Glomerular endothelial cell (primary cell): ENCODE results near the gene MRPL21. TPM values are rescaled to one million over a fixed set of nuclear protein-coding genes. Genes with fewer than 3 reads are reported as not detected.

Experiments used
- DNase-seq: peaks from one replicate; pipeline ENCODE4 v3.0.0-alpha.2; 2011; ENCODE audit warnings: low read depth, low spot score; ENCODE audit errors: extremely low read depth
- total RNA-seq: library from RNA; depleted of rRNA; stranded (reverse); fragments of >200 nt; gene quantifications from 2 replicates; pipeline ENCODE4 v1.2.3, GENCODE V29; 2015

MRPL21 gene
- total RNA-seq, 1 donor from 2014 or later, result 47.5 TPM

GRCh38 chr11:68843052-68843561, 60.5 kb downstream of the MRPL21 start:
- no peak for DNase-seq

- DNase-seq, result no peak
Measured at GRCh38 chr11:68842427-68843051, 61.1 kb downstream of the MRPL21 start.

- DNase-seq, result no peak
Measured at GRCh38 chr11:68841718-68842426, 61.8 kb downstream of the MRPL21 start, which contains the start of gene CPT1A. Gene CPT1A (minus strand): TSS chr11:68841916. CDS start chr11:68815474, 26,442 bp downstream.

Other genes starting within 250 kb of the MRPL21 start
- gene GAL, start 219.3 kb downstream of the MRPL21 start, total RNA-seq, result 2.8 and 4.5 TPM in 2 replicates
- 4.0 and 10.8 TPM in 2 replicates for gene TESMIN, start 152.3 kb downstream of the MRPL21 start, total RNA-seq
- gene CPT1A, start 61.9 kb downstream of the MRPL21 start, total RNA-seq, result 31.9 and 67.0 TPM in 2 replicates
- 12.9 and 17.7 TPM in 2 replicates for gene IGHMBP2, start 59 bp upstream of the MRPL21 start, total RNA-seq
- not detected in 2 replicates for gene MRGPRD, start 77.2 kb upstream of the MRPL21 start, total RNA-seq
- gene MRGPRF, start 109.4 kb upstream of the MRPL21 start, total RNA-seq, result 0.24 TPM in 1 of 2 replicates, not detected in the other
- 7.8 and 19.7 TPM in 2 replicates for gene TPCN2, start 145.1 kb upstream of the MRPL21 start, total RNA-seq